ENCODE measurements around the gene DNAJC7.
A peak's percentile ranks its signal among the peaks of the same experiment; 100 is the strongest.

The DNAJC7 gene

DNA sequence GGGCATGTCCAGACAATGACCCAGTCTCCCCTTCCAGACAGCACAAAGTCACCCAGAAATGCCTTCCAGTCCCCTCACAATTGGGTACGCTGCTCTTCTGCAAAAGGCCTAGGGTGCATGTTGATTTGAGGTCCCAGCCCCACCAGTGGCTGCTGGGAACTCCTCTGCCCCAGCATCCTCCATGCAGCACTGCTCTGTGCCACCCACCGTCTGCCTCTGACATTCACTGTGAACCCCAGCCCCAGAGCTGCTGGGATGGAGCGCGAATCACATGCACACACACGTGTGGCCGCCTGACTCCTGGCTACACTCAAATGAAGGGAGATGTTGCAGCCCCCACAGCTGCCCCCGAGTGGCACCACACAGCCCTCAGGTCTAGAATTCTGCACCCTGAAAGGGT, 34.4 kb upstream of the DNAJC7 start:
- TF ChIP-seq ARNTL (CRISPR knock-in tag; IDR thresholded peaks at IDR 0.05; ENCODE audit: borderline replicate concordance, low read depth): no peak
- no peak for TF ChIP-seq ZFP30 (CRISPR knock-in tag; IDR thresholded peaks at IDR 0.05)
- TF ChIP-seq, protein P1, sequence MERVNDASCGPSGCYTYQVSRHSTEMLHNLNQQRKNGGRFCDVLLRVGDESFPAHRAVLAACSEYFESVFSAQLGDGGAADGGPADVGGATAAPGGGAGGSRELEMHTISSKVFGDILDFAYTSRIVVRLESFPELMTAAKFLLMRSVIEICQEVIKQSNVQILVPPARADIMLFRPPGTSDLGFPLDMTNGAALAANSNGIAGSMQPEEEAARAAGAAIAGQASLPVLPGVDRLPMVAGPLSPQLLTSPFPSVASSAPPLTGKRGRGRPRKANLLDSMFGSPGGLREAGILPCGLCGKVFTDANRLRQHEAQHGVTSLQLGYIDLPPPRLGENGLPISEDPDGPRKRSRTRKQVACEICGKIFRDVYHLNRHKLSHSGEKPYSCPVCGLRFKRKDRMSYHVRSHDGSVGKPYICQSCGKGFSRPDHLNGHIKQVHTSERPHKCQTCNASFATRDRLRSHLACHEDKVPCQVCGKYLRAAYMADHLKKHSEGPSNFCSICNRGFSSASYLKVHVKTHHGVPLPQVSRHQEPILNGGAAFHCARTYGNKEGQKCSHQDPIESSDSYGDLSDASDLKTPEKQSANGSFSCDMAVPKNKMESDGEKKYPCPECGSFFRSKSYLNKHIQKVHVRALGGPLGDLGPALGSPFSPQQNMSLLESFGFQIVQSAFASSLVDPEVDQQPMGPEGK (CRISPR knock-in tag; IDR thresholded peaks at IDR 0.05; ENCODE audit: borderline replicate concordance): no peak
- TF ChIP-seq, protein P2, sequence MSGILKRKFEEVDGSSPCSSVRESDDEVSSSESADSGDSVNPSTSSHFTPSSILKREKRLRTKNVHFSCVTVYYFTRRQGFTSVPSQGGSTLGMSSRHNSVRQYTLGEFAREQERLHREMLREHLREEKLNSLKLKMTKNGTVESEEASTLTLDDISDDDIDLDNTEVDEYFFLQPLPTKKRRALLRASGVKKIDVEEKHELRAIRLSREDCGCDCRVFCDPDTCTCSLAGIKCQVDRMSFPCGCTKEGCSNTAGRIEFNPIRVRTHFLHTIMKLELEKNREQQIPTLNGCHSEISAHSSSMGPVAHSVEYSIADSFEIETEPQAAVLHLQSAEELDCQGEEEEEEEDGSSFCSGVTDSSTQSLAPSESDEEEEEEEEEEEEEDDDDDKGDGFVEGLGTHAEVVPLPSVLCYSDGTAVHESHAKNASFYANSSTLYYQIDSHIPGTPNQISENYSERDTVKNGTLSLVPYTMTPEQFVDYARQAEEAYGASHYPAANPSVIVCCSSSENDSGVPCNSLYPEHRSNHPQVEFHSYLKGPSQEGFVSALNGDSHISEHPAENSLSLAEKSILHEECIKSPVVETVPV (CRISPR knock-in tag; IDR thresholded peaks at IDR 0.05): no peak
- TF ChIP-seq ZNF8 (CRISPR knock-in tag; IDR thresholded peaks at IDR 0.05): no peak
- no peak for TF ChIP-seq SNAI2 (CRISPR knock-in tag; IDR thresholded peaks at IDR 0.05)
- no peak for ATAC-seq

DNA sequence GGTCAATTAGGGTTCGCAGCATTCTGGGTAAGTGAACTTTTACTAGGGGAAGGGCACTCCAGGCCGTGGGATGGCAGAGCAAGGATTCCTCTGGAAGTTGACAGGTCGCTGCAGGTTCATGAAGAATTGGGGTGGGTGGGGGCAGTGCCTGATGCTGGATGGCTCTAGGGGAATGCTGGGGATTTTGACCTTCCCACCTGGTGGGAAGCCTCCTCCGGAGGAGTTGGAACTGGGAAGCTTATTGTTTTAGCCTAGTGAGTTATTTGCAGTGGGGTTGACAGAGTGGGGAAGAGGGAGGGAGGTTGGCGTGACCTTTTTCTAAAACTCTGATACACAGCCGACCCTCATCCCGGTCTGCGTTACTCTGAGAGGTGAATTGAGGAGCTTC, 33.8 kb upstream of the DNAJC7 start:
- no peak for TF ChIP-seq ZC3H10 (CRISPR knock-in tag; IDR thresholded peaks at IDR 0.05)
- TF ChIP-seq, protein P3, sequence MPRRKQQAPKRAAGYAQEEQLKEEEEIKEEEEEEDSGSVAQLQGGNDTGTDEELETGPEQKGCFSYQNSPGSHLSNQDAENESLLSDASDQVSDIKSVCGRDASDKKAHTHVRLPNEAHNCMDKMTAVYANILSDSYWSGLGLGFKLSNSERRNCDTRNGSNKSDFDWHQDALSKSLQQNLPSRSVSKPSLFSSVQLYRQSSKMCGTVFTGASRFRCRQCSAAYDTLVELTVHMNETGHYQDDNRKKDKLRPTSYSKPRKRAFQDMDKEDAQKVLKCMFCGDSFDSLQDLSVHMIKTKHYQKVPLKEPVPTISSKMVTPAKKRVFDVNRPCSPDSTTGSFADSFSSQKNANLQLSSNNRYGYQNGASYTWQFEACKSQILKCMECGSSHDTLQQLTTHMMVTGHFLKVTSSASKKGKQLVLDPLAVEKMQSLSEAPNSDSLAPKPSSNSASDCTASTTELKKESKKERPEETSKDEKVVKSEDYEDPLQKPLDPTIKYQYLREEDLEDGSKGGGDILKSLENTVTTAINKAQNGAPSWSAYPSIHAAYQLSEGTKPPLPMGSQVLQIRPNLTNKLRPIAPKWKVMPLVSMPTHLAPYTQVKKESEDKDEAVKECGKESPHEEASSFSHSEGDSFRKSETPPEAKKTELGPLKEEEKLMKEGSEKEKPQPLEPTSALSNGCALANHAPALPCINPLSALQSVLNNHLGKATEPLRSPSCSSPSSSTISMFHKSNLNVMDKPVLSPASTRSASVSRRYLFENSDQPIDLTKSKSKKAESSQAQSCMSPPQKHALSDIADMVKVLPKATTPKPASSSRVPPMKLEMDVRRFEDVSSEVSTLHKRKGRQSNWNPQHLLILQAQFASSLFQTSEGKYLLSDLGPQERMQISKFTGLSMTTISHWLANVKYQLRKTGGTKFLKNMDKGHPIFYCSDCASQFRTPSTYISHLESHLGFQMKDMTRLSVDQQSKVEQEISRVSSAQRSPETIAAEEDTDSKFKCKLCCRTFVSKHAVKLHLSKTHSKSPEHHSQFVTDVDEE (CRISPR knock-in tag; IDR thresholded peaks at IDR 0.05): no peak

DNA sequence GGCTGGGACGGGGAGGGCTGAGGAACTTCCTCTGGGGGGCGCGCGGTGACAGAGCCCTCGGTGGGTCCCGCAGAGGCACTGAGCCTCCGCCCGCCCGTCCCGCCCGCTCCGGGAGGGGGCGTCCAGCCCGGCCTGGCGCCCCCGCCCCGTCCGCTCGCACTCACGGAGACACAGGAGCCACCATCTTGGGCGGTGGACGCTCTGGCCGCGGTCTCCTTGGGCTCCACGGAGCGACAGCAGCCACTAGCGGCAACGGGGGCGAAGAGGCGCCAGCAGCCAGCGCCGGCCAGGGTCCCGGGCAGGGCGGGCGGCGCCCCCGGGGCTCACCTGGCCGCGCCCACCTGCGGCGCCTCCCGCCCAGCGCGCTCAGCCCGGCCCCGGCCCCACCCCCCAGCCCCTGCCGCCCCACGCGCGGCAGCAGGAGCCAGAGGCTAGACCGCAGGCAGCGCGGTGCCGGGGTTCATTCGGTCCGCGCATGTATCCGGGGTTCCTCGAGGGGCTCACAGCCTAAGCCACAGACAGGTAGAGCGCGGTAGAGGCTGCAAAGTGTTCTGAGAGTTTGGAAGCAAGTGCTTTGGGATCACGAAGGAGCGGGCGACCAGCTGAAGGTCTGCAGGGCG, 33.3 kb upstream of the DNAJC7 start, which contains the start of gene C17orf113:
C17orf113 (minus strand) TSS at position 209 of the 620 bp plus-strand sequence. CDS start 7,225 bp downstream, outside the sequence.
- peak; percentile 89 for ATAC-seq
- no peak for TF ChIP-seq GLIS3 (CRISPR knock-in tag; IDR thresholded peaks at IDR 0.05)
- no peak for TF ChIP-seq ZC3H10 (CRISPR knock-in tag; IDR thresholded peaks at IDR 0.05)
- no peak for TF ChIP-seq PPARA (CRISPR knock-in tag; IDR thresholded peaks at IDR 0.05; ENCODE audit: borderline replicate concordance)
- no peak for TF ChIP-seq ISL1 (CRISPR knock-in tag; IDR thresholded peaks at IDR 0.05)
- TF ChIP-seq SNAI2 (CRISPR knock-in tag; IDR thresholded peaks at IDR 0.05): no peak
- TF ChIP-seq ZFP30 (CRISPR knock-in tag; IDR thresholded peaks at IDR 0.05): no peak
- TF ChIP-seq CSDC2 (CRISPR knock-in tag; IDR thresholded peaks at IDR 0.05): no peak
- TF ChIP-seq RARB (CRISPR knock-in tag; IDR thresholded peaks at IDR 0.05): no peak
- TF ChIP-seq ESRRG (CRISPR knock-in tag; IDR thresholded peaks at IDR 0.05): no peak
- no peak for TF ChIP-seq ZNF8 (CRISPR knock-in tag; IDR thresholded peaks at IDR 0.05)
- TF ChIP-seq, protein P2 (CRISPR knock-in tag; IDR thresholded peaks at IDR 0.05): no peak

More for the DNA sequence above, 33.8 kb upstream of the DNAJC7 start:
- no peak for ATAC-seq

DNA sequence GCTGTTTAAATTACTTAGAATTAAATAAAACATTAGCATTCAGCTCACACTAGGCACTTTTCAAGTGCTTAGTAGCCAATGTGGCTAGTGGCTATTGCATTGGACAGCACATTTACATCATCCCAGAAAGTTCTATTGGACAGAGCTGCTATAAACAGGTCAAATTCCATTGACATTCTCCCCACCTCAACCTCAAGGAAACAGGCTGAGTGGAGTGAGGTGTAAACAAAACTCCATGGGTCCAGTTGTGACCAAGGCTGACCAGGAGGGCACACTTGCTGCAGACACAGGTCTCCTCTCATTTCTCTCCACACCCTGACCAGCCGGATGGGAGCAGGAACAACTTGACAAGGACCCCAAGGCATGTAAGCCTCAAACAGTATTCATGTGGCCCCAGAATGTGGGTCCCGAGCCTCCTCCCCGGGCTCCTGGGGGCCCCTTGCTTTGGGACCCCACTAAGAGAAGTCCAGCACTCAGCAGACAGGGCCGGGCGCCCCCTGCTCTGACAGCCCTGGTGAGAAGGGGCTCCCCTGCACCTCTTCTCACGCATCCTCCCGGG, 32.7 kb upstream of the DNAJC7 start:
- peak; percentile 71 for ATAC-seq
- TF ChIP-seq ZNF70 (CRISPR knock-in tag; IDR thresholded peaks at IDR 0.05) (no peak), OSR1 (CRISPR knock-in tag; IDR thresholded peaks at IDR 0.05) (no peak), BACH2 (CRISPR knock-in tag; IDR thresholded peaks at IDR 0.05; ENCODE audit: borderline replicate concordance) (no peak), CSDC2 (CRISPR knock-in tag; IDR thresholded peaks at IDR 0.05) (no peak), ISL1 (CRISPR knock-in tag; IDR thresholded peaks at IDR 0.05) (no peak), ARNTL (CRISPR knock-in tag; IDR thresholded peaks at IDR 0.05; ENCODE audit: borderline replicate concordance, low read depth) (no peak), TCF4 (CRISPR knock-in tag; IDR thresholded peaks at IDR 0.05; ENCODE audit: borderline replicate concordance) (no peak), ZFP30 (CRISPR knock-in tag; IDR thresholded peaks at IDR 0.05) (no peak), GLIS3 (CRISPR knock-in tag; IDR thresholded peaks at IDR 0.05) (no peak)
- TF ChIP-seq, protein P4, sequence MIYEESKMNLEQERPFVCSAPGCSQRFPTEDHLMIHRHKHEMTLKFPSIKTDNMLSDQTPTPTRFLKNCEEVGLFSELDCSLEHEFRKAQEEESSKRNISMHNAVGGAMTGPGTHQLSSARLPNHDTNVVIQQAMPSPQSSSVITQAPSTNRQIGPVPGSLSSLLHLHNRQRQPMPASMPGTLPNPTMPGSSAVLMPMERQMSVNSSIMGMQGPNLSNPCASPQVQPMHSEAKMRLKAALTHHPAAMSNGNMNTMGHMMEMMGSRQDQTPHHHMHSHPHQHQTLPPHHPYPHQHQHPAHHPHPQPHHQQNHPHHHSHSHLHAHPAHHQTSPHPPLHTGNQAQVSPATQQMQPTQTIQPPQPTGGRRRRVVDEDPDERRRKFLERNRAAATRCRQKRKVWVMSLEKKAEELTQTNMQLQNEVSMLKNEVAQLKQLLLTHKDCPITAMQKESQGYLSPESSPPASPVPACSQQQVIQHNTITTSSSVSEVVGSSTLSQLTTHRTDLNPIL (CRISPR knock-in tag; IDR thresholded peaks at IDR 0.05; ENCODE audit: low read depth): no peak
- TF ChIP-seq, protein P2 (CRISPR knock-in tag; IDR thresholded peaks at IDR 0.05): no peak
- TF ChIP-seq, protein P5, sequence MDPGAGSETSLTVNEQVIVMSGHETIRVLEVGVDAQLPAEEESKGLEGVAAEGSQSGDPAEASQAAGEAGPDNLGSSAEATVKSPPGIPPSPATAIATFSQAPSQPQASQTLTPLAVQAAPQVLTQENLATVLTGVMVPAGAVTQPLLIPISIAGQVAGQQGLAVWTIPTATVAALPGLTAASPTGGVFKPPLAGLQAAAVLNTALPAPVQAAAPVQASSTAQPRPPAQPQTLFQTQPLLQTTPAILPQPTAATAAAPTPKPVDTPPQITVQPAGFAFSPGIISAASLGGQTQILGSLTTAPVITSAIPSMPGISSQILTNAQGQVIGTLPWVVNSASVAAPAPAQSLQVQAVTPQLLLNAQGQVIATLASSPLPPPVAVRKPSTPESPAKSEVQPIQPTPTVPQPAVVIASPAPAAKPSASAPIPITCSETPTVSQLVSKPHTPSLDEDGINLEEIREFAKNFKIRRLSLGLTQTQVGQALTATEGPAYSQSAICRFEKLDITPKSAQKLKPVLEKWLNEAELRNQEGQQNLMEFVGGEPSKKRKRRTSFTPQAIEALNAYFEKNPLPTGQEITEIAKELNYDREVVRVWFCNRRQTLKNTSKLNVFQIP (CRISPR knock-in tag; IDR thresholded peaks at IDR 0.05; ENCODE audit: borderline replicate concordance, low read depth): no peak
- TF ChIP-seq, protein P1 (CRISPR knock-in tag; IDR thresholded peaks at IDR 0.05; ENCODE audit: borderline replicate concordance): no peak

Data from SK-N-SH treated with all-trans-retinoic acid at 6 μM for 48 hours (cell line).